LNCaP clone FGC (cell line): Measurements from ENCODE around the gene STX19.

ENCODE experiments used
- DNase-seq: peaks from one replicate; pipeline ENCODE4 v3.0.0-alpha.2; 2011; ENCODE audit warnings: low read depth
- H3K4me3 ChIP-seq: 2 replicates; pipeline ENCODE4 v1.5.1; 2011; ENCODE audit warnings: mild to moderate bottlenecking, low read depth, low read length, control low read depth
- TF ChIP-seq, protein P1 (sequence below): IDR thresholded peaks from 2 replicates; pipeline ENCODE4 v1.5.1; 2012; ENCODE audit warnings: mild to moderate bottlenecking; ENCODE audit not compliant: control insufficient read depth, insufficient read depth; ENCODE audit errors: extremely low read depth

The STX19 gene

DNA sequence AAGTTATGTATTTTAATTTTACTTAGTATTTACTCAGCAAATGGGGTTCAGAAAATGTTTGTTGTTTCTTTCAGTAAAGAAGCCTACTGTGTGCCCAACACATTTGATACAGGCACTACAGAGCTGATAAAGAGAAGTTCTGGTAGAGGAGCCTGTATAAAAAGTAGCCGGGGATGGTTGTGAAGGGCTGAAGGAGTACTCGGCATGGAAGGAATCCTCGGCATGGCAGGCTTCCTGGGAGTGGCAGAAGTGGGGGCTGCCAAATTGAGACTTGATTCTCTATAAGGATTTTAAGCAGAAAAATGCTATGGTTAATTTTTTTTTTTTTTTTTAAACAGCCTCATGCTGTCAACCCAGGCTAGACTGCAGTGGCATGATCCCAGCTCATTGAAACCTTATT is 39.2 kb downstream of the STX19 start:
- no peak for DNase-seq
- H3K4me3 ChIP-seq, result no peak overlapping the region
- TF ChIP-seq, protein P1, sequence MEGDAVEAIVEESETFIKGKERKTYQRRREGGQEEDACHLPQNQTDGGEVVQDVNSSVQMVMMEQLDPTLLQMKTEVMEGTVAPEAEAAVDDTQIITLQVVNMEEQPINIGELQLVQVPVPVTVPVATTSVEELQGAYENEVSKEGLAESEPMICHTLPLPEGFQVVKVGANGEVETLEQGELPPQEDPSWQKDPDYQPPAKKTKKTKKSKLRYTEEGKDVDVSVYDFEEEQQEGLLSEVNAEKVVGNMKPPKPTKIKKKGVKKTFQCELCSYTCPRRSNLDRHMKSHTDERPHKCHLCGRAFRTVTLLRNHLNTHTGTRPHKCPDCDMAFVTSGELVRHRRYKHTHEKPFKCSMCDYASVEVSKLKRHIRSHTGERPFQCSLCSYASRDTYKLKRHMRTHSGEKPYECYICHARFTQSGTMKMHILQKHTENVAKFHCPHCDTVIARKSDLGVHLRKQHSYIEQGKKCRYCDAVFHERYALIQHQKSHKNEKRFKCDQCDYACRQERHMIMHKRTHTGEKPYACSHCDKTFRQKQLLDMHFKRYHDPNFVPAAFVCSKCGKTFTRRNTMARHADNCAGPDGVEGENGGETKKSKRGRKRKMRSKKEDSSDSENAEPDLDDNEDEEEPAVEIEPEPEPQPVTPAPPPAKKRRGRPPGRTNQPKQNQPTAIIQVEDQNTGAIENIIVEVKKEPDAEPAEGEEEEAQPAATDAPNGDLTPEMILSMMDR, result no peak

DNA sequence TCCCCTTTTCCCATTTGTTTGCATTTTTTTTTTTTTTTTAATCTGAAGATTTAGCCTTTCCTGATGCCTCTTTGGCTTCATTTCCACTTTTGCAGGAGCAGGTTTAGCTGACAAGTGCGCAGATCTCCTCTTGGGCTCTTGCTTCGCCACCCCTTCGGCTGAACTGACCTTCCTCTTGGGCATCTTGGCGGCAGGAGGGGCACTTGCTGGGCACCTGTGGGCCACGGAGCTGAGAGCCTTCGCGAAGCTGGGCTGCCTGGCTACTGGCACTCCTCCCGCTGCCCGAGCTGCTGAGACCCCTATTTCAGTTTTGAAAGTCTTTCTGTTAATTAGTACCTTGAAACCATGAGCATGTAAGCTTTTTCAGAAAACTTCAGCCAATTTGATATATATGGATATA is 39.6 kb downstream of the STX19 start:
- DNase-seq, result no peak
- TF ChIP-seq, protein P1, result no peak
- H3K4me3 ChIP-seq, result no peak overlapping the region

DNA sequence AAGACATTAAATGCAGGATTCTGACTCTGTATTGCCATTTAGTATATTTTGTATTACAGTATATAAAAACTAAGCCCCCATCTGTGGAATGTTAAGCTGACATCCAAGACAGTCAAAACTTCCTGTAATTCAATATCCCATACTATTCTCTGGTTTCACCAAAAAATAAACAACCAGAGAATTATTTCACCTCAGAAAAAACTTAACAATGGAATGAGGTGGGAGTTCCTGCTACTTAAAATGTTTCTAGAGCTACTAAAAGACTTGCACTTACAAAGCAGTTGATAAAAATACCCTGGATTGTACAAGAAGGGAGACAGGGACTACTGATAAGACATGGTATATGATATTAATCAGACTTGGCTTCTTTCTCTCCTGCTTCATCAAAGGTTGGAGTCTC is 40.1 kb downstream of the STX19 start:
- TF ChIP-seq, protein P1, result no peak
- no peak for DNase-seq
- no peak overlapping the region for H3K4me3 ChIP-seq

DNA sequence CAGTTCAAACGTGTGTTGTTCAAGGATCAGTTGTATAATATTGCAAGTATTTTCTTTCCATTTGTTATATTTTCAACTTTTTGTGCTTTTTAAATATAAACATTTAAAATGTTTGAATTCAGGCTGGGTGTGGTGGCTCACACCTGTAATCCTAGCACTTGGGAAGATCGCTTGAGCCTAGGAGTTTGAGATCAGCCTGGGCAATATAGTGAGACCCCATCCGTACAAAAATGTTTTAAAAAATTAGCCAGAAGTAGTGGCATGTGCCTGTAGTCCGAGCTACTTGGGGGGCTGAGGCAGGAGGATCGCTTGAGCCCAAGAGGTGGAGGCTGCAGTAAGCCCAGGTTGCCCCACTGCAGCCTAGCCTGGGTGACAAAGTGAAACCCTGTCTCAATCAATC is 43.8 kb downstream of the STX19 start:
- TF ChIP-seq, protein P1, result no peak
- DNase-seq, result no peak
- H3K4me3 ChIP-seq, result no peak overlapping the region

DNA sequence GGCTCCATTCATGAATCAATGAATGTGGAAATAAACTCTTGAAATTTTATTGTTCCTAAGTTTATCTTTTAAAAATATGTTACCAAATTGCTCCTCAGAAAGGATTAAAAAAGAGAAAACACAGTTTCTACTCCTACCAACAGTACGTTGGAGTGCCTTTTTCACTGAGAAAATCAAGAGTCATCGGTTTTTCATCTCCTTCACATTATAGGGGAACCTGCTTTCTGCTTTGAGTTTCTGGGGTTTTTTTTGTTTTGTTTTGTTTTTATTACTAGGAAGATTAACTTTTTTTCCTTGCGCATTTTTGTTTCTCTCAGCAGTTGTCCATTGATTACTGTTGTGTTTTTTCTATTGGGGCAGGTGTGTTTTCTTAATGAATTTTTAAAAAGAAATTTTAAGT is 45.0 kb downstream of the STX19 start:
- H3K4me3 ChIP-seq, result no peak overlapping the region
- no peak for DNase-seq
- TF ChIP-seq, protein P1, result no peak

DNA sequence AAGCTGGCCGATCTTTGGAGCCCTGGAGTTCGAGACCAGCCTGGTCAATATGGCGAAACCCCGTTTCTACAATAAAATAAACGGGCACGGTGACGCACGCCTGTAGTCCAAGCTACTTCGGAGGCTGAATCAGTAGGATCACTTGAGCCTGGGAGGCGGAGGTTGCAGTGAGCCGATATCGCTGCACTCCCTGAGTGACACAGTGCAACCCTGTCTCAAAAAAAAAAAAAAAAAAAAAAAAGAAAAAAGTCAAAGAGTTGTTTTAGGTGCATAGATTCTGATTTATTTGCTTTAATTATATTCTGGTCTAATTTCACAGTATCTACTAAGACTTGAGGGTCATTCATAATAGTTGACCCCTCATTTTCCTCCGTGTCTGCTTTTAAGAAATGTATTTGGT is 46.7 kb downstream of the STX19 start:
- DNase-seq, result no peak
- TF ChIP-seq, protein P1, result no peak
- no peak overlapping the region for H3K4me3 ChIP-seq

DNA sequence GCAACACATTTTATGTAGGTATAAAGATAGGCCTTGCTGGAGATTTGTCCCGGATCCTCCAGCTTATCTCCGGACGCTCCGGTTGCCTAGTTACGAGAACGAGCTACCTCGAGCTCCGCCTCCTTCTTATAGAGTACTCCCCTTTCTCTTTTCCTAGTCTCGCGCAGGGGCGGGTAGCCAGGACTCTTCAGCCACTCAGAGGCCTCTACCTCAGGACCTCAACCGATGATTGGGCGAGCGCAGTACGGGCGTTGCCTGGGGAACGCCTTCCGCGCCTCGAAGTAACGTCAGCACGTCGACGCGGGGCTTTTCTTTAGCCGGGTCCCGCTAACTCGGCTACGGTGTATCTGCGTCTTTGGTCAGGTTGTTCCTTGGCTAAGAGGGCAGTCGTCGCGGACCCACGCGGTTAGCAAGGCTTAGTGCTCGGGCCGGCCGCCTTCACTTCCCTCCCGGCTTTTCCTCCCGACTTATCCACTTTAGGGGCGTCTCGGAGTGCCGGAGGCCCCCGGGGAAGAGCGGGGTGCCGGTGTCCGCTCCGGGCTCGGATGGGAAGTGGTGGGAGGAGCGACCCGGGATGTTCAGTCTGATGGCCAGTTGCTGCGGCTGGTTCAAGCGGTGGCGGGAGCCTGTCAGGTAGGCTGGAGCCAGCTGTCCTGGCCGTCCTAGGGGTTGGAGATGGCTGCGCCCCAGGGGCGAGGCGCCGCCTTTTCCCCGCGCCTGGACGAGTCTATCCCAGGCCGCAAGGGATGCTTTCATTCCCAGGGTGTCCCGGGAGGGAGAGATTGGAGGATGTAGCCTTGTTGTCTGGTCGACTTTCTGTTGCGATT is 48.3 kb downstream of the STX19 start, which contains the start of gene ARL13B:
Gene ARL13B, plus strand, starts transcription at position 306 of the 827 bp plus-strand sequence. Its CDS starts 269 bp downstream, at position 575.
- TF ChIP-seq, protein P1, result no peak
- peak; percentile 98 for DNase-seq
- peak within 1 kb of the TSS; percentile 84 for H3K4me3 ChIP-seq
